HG03280 (cell line): ENCODE measurements around the gene PFN1.

Experiments used
- ATAC-seq: cut with Tn5 transposase; IDR thresholded peaks from one replicate; pipeline ENCODE4 v1.9.1; 2021; ENCODE audit warnings: mild to moderate bottlenecking, moderate library complexity; ENCODE audit not compliant: unreplicated experiment

The PFN1 gene

DNA sequence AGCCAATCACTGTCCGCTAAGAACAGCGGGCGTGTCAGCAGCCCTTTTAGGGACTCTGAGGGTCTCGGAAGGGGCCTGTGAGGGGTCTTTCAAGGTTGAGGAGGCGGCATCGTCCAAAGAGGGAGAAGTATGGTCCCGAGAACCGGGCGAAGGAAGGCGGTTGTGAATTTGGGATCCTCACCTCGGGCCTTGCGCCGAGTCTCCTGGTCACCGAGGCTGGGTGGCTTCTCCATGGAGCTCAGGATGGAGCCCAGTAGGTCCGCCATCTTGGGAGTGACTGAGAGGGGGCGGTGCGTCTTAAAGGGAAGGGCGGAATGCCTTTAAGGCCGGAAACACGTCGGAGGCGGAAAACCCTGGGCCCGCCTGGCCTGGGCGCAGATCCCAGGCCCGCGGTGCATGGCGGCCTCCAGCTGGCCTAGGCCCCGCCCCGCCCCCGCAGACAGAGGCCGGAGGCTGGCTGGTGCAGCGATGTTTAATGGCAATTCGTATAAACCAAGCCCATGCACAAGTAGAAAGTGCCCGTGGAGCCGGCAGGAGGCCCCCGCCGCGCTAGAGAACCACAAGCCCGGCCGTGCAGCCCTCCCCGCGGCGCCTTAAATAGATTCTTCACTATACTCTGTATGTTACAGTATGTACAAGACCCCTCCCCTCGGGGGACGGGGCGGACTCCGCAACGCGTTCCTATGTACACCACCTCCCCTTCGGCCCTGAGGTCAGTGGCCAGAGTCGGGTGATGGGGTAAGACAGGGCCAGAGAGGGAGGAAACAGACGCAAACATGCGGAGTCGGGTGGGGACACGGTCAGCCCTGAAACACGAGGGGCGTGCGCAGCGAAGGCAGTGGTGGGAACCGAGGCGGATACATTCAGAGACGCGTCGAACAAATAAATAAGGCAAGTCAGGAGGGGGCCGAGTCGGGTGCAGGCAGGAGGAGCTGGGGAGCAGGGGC is 19.5 kb upstream of the PFN1 start, which contains the start of gene SPAG7:
Gene SPAG7, minus strand, starts transcription at position 279 of the 947 bp plus-strand sequence. Its CDS starts 13 bp downstream, at position 266.
- ATAC-seq = peak; percentile 66

DNA sequence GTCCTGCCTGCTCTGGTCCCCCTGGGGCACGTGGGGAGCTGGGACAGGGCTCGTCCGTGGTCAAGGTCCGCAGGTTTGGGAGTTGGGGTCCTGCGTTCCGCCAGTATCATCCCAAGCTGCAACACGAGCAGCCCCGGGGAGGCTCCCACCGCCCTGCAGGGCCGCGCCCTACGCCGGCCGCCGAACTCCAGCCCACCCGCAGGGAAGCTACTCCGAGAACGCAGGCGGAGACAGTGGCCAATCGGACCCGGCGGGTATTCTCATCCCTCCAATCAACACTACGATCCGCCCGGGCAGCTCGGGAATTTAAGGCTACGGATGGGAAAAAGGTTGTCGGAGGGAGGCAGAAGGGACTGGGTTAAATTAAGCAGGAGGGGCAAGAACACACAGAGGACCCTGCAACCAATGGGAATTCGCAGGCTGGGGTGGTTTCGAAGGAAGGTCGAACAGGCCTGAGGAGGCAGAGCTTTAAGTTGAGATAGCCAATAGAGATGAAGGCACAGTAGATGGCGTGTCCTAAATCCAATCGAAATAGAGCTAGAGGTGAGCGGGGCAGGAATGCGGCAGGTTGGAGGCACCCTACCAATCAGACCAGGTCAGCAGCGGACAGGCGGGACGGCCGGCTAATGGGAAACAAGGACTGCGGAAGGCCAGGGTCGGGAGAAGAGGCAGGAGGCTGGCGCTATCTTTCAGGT is 18.7 kb upstream of the PFN1 start:
- peak; percentile 77 for ATAC-seq

DNA sequence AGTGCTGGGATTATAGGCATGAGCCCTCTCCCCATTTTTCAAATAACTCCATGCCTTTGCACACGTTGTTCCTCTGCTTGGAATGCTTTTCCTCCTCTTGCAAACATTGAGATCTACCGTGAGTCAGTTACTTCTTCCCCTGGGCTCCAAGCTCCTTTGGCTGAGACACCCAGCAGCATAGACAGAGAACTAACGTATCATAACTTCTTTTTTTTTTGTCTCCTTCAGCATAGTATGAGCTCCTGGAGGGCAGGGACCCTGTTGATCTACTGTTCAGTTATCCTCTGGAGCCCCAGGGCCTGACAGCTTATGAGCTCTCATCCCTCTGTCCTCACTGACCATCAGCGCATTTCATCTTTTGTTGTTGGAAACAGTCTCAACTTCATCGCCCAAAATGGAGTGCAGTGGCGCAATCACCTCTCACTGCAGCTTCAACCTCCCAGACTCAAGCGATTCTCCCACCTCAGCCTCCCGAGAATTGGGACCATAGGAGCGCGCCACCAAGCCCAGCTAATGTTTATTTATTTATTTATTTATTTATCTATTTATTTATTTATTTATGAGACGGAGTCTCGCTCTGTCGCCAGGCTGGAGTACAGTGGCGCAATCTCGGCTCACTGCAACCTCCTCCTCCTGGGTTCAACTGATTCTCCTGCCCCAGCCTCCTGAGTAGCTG is 17.1 kb upstream of the PFN1 start:
- no peak for ATAC-seq

DNA sequence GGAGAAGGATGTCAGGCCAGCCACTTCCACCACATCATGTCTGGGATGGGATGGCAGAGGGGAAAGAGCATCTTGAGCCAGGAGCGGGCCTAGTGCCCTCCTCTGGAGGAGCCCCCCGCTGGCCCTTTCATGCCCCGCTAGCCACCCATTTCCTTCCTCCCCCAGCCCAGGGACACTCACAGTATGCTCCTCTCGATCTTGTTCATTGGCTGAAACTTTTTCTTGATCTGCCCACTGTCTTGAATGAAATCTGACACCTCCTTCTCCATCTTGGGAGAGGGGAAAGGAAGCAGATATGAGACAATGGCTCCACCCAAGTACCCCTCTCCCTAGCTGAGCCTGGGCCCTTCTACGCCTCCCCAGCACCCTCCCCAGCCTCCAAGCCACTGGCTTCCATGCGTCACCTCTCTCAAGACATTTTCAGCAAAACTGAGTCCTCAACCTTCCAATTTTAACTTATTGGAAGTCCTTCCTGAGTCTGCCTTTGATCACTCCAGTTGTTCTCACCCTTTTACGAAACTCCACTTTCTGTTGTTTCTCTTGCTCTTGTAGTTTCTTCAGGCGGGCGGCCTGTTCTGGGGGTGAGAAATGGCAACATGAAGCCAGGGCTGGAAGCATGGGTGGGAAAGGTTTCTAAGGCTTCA is 12.1 kb upstream of the PFN1 start:
- ATAC-seq = no peak

DNA sequence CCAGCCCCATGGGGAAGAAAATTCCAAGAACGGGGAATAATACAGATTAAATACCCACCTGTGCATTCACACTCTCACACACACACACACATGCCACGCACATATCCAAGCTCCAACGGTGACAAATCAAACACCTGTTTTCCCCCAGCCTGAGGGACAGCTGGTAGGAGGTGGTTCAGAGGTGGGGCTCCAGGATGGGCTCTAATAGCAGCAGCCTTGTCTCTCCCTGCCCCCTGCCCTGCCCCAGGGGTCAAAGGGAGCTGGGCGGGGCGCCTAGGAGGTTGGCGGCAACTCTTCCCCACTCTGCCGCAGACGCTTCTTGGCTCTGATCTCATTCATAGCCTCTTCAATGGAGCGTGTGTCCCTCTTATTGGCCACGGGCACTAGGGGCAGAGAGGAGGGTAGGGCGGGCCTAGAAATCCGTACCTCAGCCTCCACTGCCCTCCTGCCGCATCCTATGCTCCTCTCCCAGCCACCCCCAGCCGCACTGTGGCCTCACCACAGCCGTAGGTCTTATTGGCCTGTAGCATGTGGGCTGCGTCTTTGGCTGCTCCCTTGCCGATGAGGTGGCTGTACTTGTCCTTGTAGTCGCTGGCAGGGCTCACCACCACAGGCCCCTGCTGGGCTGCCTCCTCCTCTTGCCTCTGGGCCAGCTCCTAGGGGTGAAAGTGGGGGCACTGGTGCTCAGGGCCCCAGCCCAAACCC is 11.1 kb upstream of the PFN1 start:
- ATAC-seq = no peak

DNA sequence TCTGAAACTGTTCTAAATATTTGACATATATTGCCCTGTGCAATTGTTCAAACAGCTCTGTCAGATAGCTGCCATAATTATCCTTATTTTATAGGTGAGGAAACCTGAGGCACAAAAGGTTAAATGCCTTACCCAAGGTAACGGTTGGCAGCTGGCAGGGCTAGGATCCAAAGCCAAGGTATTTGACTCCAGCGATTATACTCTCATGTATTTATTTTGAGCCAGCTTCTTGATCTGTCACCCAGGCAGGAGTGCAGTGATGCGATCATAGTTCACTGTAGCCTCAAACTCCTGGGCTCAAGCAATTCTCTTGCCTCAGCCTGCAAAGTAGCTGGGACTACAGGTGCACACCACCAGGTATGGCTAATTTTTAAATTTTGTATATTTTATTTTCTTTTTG is 9.8 kb upstream of the PFN1 start:
- no peak for ATAC-seq

DNA sequence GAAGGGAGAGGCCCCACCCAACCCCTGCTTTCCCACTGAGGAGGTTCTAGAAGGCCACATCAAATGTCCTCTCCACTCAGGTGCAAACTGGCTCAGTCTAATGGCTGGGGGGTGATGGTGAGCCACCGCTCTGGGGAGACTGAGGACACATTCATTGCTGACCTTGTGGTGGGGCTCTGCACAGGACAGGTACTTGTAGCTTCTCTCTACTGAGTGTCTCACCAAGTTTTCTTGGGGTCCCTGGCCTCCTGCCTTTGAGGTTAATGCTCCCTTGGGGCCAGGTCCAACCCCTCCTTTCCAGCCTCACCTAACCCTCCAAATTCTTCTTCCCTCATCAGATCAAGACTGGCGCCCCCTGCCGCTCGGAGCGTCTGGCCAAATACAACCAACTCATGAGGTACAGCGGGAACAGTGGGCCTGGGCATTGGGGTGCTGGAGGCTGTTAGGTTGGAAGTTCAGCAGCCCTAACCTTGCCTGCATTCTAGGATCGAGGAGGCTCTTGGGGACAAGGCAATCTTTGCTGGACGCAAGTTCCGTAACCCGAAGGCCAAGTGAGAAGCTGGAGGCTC is 8.2 kb upstream of the PFN1 start:
- ATAC-seq = no peak

DNA sequence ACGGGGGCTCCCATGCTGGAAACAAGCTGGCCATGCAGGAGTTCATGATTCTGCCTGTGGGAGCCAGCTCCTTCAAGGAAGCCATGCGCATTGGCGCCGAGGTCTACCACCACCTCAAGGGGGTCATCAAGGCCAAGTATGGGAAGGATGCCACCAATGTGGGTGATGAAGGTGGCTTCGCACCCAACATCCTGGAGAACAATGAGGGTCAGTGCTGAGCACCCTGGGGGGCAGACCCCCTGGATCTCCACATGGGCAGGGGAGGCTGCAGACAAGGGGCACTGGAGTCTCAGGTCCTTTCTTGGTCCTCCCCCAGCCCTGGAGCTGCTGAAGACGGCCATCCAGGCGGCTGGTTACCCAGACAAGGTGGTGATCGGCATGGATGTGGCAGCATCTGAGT is 6.8 kb upstream of the PFN1 start:
- no peak for ATAC-seq

DNA sequence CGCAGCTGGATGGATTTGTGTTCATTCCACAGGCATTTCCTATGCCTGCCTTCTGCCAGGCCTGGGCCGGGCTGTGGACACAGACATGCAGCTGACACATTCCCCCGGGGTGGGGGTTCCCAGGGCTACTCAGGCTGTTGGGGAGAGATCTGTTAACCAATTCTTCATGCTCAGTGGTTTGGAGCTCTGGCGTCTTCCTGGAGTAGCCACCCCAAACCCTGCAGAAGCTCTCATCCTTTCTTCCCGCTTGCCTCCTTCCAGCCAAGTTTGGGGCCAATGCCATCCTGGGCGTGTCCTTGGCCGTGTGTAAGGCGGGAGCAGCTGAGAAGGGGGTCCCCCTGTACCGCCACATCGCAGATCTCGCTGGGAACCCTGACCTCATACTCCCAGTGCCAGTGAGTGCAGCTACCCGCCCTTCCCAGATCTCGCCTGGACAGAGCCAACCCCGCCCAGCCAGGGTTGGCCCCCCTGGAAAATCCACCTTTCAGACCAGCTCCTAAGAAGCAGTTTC is 5.2 kb upstream of the PFN1 start:
- no peak for ATAC-seq

DNA sequence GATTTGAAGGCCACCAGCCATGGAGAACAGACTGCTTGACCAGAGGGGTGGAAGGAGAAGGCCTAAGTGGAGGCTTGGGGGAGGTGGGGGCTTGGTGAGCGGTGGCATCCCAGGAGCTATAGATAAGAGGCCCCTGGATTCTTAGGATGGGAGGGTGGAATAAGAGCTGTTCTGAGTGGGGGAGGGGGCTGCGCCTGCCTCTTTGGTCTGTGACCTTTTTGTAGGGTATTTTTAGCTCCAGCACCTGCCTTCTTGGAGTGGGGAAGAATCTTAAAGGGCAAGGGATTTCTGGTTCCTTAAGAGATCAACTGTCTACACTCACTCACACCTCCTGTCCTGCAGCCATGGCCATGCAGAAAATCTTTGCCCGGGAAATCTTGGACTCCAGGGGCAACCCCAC is 3.2 kb upstream of the PFN1 start:
- ATAC-seq = no peak

DNA sequence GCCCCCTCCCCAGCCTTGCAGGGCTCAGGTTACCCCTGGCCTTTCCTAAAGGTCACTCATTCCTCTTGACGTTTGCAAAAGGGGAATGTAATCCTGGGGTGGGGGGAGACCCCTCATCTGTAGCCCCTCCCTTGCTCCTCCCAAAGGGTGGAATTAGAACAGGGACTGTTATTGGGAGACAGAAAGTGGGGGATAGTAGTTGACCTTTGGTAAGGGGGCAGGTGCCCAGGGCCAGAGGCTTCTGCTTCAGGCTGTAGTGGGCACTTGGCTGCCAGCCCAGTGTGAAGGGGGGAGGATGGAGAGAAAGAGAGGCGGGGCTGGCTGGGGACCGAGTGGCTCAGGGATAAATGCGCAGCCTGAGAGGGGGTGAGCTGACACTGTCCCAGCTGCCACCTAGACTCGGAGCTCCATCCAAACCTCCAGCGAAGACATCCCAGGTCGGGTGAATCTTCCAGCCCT is 2.4 kb upstream of the PFN1 start, which contains the start of gene ENO3:
Gene ENO3, plus strand, starts transcription at position 374 of the 459 bp plus-strand sequence. CDS start 711 bp downstream, outside the sequence.
- no peak for ATAC-seq

DNA sequence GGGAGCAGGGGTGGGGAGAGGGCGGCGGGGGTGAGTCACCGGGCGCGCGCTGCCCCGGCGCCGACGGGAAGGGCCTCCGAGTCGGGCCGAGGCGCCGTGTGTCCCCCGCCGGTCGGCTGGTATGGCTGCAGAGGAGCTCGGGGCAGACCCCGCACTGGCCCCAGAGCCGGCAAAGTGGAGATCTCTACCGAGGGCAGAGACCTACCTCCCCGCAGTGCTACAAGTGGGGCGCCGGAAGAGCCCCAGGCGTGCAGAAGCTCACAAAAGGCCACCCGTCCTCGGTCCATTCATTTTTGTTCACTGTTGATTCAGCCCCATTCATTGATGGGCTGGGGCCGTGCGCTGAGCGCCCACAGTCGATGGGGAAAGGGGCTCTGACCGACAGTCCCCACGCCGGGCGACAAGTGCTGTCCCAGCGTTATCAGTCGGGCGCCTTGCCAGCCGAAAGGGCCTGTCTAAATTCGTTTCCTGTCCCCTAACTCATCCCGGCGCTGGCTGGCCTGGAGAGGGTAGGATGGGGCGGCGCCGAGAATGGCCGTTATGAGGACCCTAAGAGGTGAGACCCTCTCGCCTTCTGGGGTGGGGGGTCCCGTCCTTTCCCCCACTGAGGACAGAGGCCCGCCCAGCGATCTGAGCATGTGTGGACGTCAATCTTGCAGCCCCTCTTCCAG is 1.9 kb upstream of the PFN1 start:
- no peak for ATAC-seq

DNA sequence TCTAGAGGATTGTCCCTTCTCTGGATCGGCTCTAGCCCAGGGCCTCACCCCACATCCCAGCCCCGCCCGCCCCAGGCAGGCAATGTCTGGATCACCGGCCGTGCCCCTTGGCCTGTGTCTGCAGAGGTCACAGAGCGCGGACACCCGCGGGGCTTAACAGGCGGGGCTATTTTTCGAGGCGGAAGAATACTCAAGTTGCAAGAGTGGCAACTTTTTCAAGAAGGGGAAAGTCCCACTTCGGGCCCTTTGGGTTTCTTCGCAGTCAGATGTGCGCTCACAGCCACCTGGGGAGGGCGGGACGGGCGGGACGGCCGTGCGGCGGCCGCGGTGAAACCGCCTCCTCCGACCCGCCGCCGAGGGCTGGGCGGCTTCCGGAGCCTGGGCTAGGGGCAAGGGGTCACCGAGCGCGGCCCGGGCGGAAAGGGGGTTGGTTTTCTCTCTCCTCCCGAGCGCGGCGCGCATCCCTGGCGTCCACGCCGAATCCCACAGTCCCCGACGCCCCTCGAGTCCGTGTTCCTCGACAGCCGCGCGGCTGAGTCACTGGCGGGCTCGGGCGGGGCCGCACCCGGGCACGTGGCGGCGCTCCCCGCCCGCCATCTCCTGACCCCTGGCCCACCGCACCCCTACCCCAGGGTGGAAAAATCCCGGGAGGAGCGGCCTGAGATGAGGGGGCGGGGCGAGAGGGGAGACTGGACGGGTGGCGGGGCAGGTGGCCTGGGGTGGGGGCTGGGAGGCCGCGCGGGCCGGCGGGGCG is 1.2 kb upstream of the PFN1 start:
- peak; percentile 27 for ATAC-seq

DNA sequence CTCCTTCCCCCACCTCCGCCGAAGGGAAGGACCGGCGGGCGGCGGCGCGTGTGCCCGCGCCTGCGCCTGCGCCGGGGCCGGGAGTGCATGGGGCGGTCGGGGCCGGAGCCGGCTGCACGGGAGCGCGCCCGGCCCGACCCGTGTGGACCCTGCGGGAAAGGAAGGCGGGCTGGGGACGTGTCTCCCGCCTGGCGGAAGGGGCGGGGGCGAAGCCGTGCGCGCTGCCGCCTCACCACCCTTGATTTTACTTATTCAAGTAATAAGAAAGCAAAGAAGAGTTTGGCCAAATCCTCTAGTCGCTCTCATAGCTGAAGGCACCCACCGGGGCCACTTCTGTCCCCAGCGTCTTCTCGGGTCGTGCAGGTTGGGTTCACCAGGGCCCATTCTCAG is 596 bp upstream of the PFN1 start:
- ATAC-seq = peak; percentile 38

DNA sequence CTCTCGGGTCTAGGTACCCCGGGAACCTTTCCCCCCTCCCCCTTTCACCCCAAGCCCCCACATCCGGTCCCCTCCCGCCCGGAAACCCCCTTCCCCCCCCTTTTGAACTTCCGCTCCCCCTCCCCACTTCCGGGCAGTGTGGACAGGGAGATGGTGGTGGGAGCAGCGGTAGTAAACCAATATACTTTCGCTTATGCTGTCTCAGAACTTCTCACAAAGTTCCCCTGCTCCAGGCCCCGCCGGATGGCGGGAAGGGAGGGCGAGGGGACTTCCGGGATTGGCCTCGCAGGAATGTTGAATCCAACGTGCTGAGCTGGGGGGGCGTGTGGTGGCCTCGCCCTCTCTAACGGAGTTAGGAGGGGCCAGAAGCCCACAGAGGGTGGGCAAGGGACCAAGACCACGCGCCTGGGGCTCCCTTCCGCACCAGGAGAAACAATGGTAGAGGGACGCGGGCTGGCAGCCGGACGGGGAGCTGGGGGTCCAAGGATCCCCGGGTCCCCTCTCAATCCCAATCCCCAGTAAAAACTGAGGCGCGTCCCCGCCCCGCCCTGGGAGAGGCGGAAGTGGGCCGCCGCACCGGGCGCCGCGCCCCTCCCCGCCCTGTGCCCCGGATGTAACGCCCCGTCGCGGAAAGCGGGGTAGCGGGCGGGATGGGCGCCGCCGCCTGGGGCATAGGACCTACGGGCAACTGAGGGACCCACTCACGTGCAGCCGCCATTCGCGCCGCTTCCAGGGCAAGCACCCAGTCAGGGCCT is 742 bp downstream of the PFN1 start:
- peak; percentile 9 for ATAC-seq

DNA sequence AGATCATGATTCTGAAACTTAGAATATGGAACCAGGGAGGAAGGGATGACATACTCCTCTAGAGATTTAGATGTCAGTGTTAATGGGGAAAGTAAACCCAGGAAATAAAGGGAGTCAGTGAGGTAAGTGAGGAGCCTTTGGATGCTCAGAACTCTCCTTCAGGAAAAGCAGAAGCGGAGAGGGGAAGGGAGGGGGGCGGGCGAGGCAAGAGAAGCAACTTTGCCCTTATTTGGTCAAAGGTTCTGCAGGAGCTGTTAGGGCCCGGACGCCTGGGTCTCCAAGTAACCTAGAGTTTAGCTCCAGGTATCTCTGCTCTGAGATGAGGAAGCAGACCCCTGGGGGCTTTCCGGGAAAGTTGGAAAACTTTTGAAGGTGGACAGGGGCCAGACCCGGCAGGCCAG is 1.3 kb downstream of the PFN1 start:
- no peak for ATAC-seq

DNA sequence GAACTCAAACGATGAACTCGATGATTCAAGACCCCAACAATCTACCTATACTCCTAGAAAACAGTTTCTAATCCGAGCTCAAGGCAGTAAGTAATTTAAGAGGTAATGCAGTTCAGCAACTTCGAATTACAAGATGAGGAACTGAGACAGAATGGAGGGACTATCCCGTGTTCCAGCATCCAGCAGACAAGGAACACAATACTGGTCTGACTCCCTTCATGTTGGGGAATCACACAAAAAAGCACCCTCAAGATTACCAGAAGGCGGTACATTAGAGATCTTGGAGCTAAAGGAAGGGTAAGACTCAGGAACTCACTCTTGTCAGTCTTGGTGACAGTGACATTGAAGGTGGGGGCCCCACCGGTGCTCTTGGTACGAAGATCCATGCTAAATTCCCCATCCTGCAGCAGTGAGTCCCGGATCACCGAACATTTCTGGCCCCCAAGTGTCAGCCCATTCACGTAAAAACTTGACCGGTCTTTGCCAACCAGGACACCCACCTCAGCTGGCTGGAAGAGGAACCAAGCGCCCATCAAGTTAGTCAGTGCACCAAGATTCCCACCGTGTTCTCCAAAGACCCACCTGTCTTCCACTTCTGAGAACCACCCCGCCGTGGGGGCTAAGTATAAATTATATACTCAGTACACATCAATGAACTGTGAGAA is 1.9 kb downstream of the PFN1 start:
- no peak for ATAC-seq
